ENCODE data around the gene GCDH.
"Not testable (repeated sequence)": the region's sequence is repeated elsewhere in the genome, so short reads cannot be mapped to it uniquely, and the experiment has no call there.

The GCDH gene

GRCh38 chr19:12843999-12844732 is 46.8 kb upstream of the GCDH start:
- Histone ChIP-seq H3K27ac (ENCODE audit: low read length) (no peak overlapping the region), H4K20me1 (ENCODE audit: insufficient read depth, low read length) (no peaks in the 10 kb centered on the region), H3K27me3 (replicated peaks; ENCODE audit: insufficient read depth, low read length) (peaks cover 79% of the 10 kb centered on the region), H3F3A (ENCODE audit: insufficient read depth, low read length) (no peaks in the 10 kb centered on the region), H3K4me2 (ENCODE audit: low read depth, low read length) (no peak overlapping the region), H3K9me2 (replicated peaks; ENCODE audit: insufficient read depth, low read length) (no peaks in the 10 kb centered on the region), H3K36me3 (replicated peaks; ENCODE audit: insufficient read depth, low read length) (no peaks in the 10 kb centered on the region), H3K4me1 (ENCODE audit: low read length) (peaks cover 8% of the 10 kb centered on the region; the same call in 1 of the 2 replicates), H3K79me2 (ENCODE audit: low read length) (no peaks in the 10 kb centered on the region), H3K9ac (ENCODE audit: low read length) (no peak overlapping the region), H3K9me3 (replicated peaks; ENCODE audit: insufficient read depth, low read length) (no peaks in the 10 kb centered on the region), H2AFZ (ENCODE audit: low read length) (no peak overlapping the region), H3K4me3 (ENCODE audit: low read length) (no peak overlapping the region)
- no peak for DNase-seq
- TF ChIP-seq EZH2phosphoT487 (IDR thresholded peaks at IDR 0.05; ENCODE audit: low read length) (no peak), EZH2 (optimal IDR thresholded peaks at IDR 0.05; ENCODE audit: low read depth, low read length) (no peak)
- TF ChIP-seq, protein P1, sequence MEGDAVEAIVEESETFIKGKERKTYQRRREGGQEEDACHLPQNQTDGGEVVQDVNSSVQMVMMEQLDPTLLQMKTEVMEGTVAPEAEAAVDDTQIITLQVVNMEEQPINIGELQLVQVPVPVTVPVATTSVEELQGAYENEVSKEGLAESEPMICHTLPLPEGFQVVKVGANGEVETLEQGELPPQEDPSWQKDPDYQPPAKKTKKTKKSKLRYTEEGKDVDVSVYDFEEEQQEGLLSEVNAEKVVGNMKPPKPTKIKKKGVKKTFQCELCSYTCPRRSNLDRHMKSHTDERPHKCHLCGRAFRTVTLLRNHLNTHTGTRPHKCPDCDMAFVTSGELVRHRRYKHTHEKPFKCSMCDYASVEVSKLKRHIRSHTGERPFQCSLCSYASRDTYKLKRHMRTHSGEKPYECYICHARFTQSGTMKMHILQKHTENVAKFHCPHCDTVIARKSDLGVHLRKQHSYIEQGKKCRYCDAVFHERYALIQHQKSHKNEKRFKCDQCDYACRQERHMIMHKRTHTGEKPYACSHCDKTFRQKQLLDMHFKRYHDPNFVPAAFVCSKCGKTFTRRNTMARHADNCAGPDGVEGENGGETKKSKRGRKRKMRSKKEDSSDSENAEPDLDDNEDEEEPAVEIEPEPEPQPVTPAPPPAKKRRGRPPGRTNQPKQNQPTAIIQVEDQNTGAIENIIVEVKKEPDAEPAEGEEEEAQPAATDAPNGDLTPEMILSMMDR (IDR thresholded peaks at IDR 0.05; ENCODE audit: low read length) = no peak

- H3K27me3 ChIP-seq (replicated peaks; ENCODE audit: insufficient read depth, low read length) = peaks cover 62% of the 10 kb centered on the region
- not testable (repeated sequence) for H2AFZ ChIP-seq (ENCODE audit: low read length); H3K4me1 ChIP-seq (ENCODE audit: low read length); H3K36me3 ChIP-seq (replicated peaks; ENCODE audit: insufficient read depth, low read length); H3K27ac ChIP-seq (ENCODE audit: low read length); H4K20me1 ChIP-seq (ENCODE audit: insufficient read depth, low read length); H3K4me3 ChIP-seq (ENCODE audit: low read length); H3K79me2 ChIP-seq (ENCODE audit: low read length); H3F3A ChIP-seq (ENCODE audit: insufficient read depth, low read length); H3K4me2 ChIP-seq (ENCODE audit: low read depth, low read length); H3K9me3 ChIP-seq (replicated peaks; ENCODE audit: insufficient read depth, low read length); H3K9ac ChIP-seq (ENCODE audit: low read length); H3K9me2 ChIP-seq (replicated peaks; ENCODE audit: insufficient read depth, low read length); DNase-seq
Measured at GRCh38 chr19:12846613-12847012, 44.3 kb upstream of the GCDH start.

GRCh38 chr19:12847159-12848139 is 43.5 kb upstream of the GCDH start:
- Histone ChIP-seq H3K4me3 (ENCODE audit: low read length) (peak overlapping the region; percentile 55), H3K9me2 (replicated peaks; ENCODE audit: insufficient read depth, low read length) (no peaks in the 10 kb centered on the region), H2AFZ (ENCODE audit: low read length) (peak overlapping the region; percentile 74)

More at GRCh38 chr19:12847159-12848139, 43.5 kb upstream of the GCDH start:
- Histone ChIP-seq H3K4me2 (ENCODE audit: low read depth, low read length) (peak overlapping the region; percentile 98), H3K27me3 (replicated peaks; ENCODE audit: insufficient read depth, low read length) (peaks cover 55% of the 10 kb centered on the region), H3K79me2 (ENCODE audit: low read length) (no peaks in the 10 kb centered on the region), H3K36me3 (replicated peaks; ENCODE audit: insufficient read depth, low read length) (no peaks in the 10 kb centered on the region), H3K9ac (ENCODE audit: low read length) (no peak overlapping the region; the same call in 1 of the 2 replicates), H4K20me1 (ENCODE audit: insufficient read depth, low read length) (no peaks in the 10 kb centered on the region), H3F3A (ENCODE audit: insufficient read depth, low read length) (no peaks in the 10 kb centered on the region), H3K9me3 (replicated peaks; ENCODE audit: insufficient read depth, low read length) (no peaks in the 10 kb centered on the region), H3K27ac (ENCODE audit: low read length) (no peak overlapping the region), H3K4me1 (ENCODE audit: low read length) (peaks cover 8% of the 10 kb centered on the region; the same call in 1 of the 2 replicates)
- no peak for TF ChIP-seq EZH2 (optimal IDR thresholded peaks at IDR 0.05; ENCODE audit: low read depth, low read length)
- TF ChIP-seq, protein P1 (IDR thresholded peaks at IDR 0.05; ENCODE audit: low read length) = peak; percentile 98
- DNase-seq = peak; percentile 75

Measured in MM.1S (cell line).